Measurements from ENCODE around the gene RAF1.

DNA sequence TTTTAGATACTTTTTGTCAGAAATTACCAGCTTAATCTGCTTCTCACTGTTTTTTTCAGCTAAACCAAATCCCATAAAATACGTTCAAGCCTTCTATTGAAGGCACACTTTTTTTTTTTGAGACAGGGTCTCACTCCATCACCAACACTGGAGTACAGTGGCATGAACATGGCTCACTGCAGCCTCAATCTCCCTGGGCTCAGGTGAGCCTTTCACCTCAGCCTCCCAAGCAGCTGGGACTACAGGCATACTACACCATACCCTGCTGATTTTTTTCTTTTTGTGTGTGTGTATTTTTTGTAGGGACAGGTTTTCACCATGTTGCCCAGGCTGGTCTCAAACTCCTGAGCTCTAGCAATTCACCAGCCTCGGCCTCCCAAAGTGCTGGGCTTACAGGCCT lies 3.7 kb downstream of the RAF1 start:
- TF ChIP-seq POLR2A (IDR thresholded peaks at IDR 0.05) (no peak), CTCF (IDR thresholded peaks at IDR 0.05) (no peak)
